Globus pallidus (tissue), 1 donor: ENCODE data around the gene MXRA8.
A peak's percentile ranks its signal among the peaks of the same experiment; 100 is the strongest.

ENCODE experiments used
- DNase-seq: peaks from one replicate; pipeline ENCODE4 v3.0.0-alpha.2; 2015; ENCODE audit warnings: low spot score

The MXRA8 gene

GRCh38 chr1:1335792-1336248, 22.5 kb downstream of the MXRA8 start:
- DNase-seq: no peak

- DNase-seq: no peak
Measured at GRCh38 chr1:1335283-1335682, 23.1 kb downstream of the MXRA8 start.

GRCh38 chr1:1334835-1335234, 23.5 kb downstream of the MXRA8 start:
- no peak for DNase-seq

GRCh38 chr1:1333551-1334241, 24.7 kb downstream of the MXRA8 start:
- no peak for DNase-seq

- DNase-seq: no peak
Measured at GRCh38 chr1:1332774-1333480, 25.4 kb downstream of the MXRA8 start.

- no peak for DNase-seq
Measured at GRCh38 chr1:1332031-1332755, 26.2 kb downstream of the MXRA8 start.

- no peak for DNase-seq
Measured at GRCh38 chr1:1331068-1331965, 27.0 kb downstream of the MXRA8 start, which contains the start of gene TAS1R3. Gene TAS1R3, plus strand, starts transcription at chr1:1331280. Its CDS starts 66 bp downstream, at chr1:1331346.

- DNase-seq: no peak
Measured at GRCh38 chr1:1330366-1331067, 27.8 kb downstream of the MXRA8 start.

- no peak for DNase-seq
Measured at GRCh38 chr1:1329304-1330210, 28.8 kb downstream of the MXRA8 start.

- no peak for DNase-seq
Measured at GRCh38 chr1:1328254-1328653, 30.1 kb downstream of the MXRA8 start.

- DNase-seq: no peak
Measured at GRCh38 chr1:1327291-1327690, 31.1 kb downstream of the MXRA8 start.

- DNase-seq: no peak
Measured at GRCh38 chr1:1326075-1326605, 32.2 kb downstream of the MXRA8 start.

- no peak for DNase-seq
Measured at GRCh38 chr1:1325288-1326074, 32.9 kb downstream of the MXRA8 start.

- DNase-seq: peak; percentile 84
Measured at GRCh38 chr1:1324524-1325287, 33.6 kb downstream of the MXRA8 start, which contains the start of the genes CPTP and INTS11. Gene CPTP, plus strand, starts transcription at chr1:1324802. Its CDS starts 2,109 bp downstream, at chr1:1326911. Gene INTS11, minus strand, starts transcription at chr1:1324660. Its CDS starts 52 bp downstream, at chr1:1324608.

- DNase-seq: no peak
Measured at GRCh38 chr1:1324084-1324523, 34.3 kb downstream of the MXRA8 start.

- no peak for DNase-seq
Measured at GRCh38 chr1:1322952-1323351, 35.4 kb downstream of the MXRA8 start.

GRCh38 chr1:1322418-1322817, 35.9 kb downstream of the MXRA8 start:
- no peak for DNase-seq

- no peak for DNase-seq
Measured at GRCh38 chr1:1321477-1321876, 36.9 kb downstream of the MXRA8 start.
